Ishikawa (cell line): ENCODE results near the gene ACOXL.

Experiments used
- CEBPB ChIP-seq: IDR thresholded peaks from 2 replicates; pipeline ENCODE4 v1.6.1; 2012
- CREB1 ChIP-seq: IDR thresholded peaks from 2 replicates; pipeline ENCODE4 v1.6.1; 2012; ENCODE audit warnings: low read depth
- EGR1 ChIP-seq: IDR thresholded peaks from 2 replicates; pipeline ENCODE4 v1.6.1; 2012
- EP300 ChIP-seq: IDR thresholded peaks from 2 replicates; pipeline ENCODE4 v1.6.1; 2012; ENCODE audit warnings: borderline replicate concordance
- FOXM1 ChIP-seq: IDR thresholded peaks from 2 replicates; pipeline ENCODE4 v1.6.1; 2012; ENCODE audit warnings: low read depth, borderline replicate concordance
- NFIC ChIP-seq: IDR thresholded peaks from 2 replicates; pipeline ENCODE4 v1.6.1; 2012
- RAD21 ChIP-seq: IDR thresholded peaks from 2 replicates; pipeline ENCODE4 v1.6.1; 2012; ENCODE audit warnings: low read depth
- TAF1 ChIP-seq: IDR thresholded peaks from 2 replicates; pipeline ENCODE4 v1.6.1; 2012; ENCODE audit warnings: low read depth, mild to moderate bottlenecking
- TCF12 ChIP-seq: IDR thresholded peaks from 2 replicates; pipeline ENCODE4 v1.6.1; 2012; ENCODE audit warnings: low read depth
- TEAD4 ChIP-seq: IDR thresholded peaks from 2 replicates; pipeline ENCODE4 v1.6.1; 2012
- YY1 ChIP-seq: IDR thresholded peaks from 2 replicates; pipeline ENCODE4 v1.6.1; 2012; ENCODE audit warnings: low read depth
- ZBTB7A ChIP-seq: IDR thresholded peaks from 2 replicates; pipeline ENCODE4 v1.6.1; 2012; ENCODE audit warnings: low read depth
- TF ChIP-seq, protein P1 (sequence below): IDR thresholded peaks from 2 replicates; pipeline ENCODE4 v1.6.1; 2012
- TF ChIP-seq, protein P2 (sequence below): IDR thresholded peaks from 2 replicates; pipeline ENCODE4 v1.6.1; 2012; ENCODE audit warnings: low read depth, mild to moderate bottlenecking
- TF ChIP-seq, protein P3 (sequence below): IDR thresholded peaks from 2 replicates; pipeline ENCODE4 v1.6.1; 2012

ACOXL gene

DNA sequence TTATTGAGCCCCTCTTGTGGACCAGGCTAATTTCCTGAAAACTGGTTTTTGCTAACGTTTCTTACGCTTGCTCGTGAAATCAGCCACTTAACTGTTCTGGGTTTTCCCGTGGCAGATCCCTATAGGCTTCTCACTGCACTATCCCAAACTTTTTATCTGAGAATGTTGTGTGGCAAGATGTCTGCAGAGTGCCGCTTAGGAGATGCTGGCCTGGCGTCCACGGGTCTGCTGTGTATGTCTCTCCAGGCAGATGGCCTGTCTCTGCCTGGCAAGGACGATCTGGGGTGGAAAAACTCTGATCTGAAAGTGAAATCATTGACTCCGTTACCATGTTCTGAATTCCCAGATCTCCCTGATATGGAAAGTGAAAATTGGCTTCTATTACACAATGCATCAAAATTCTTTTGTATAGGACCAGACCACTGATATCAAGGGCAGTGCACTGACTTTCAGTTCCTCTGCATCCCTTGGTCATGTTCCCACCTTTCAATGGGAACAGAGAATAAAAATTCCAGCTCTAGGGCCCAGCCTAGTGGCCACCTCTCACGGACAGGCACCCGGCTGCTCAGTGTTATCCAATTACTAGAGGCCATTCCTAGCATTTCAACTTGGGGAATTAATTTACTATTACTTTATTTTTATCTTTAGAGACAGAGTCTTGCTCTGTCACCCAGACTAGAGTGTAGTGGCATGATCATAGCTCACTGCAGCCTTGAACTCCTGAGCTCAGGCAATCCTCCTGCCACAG lies 154.6 kb downstream of the ACOXL start:
- TF ChIP-seq, protein P1, sequence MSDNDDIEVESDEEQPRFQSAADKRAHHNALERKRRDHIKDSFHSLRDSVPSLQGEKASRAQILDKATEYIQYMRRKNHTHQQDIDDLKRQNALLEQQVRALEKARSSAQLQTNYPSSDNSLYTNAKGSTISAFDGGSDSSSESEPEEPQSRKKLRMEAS = no peak
- TF ChIP-seq CEBPB = no peak
- no peak for TF ChIP-seq EP300
- no peak for TF ChIP-seq FOXM1
- no peak for TF ChIP-seq RAD21
- TF ChIP-seq, protein P2, sequence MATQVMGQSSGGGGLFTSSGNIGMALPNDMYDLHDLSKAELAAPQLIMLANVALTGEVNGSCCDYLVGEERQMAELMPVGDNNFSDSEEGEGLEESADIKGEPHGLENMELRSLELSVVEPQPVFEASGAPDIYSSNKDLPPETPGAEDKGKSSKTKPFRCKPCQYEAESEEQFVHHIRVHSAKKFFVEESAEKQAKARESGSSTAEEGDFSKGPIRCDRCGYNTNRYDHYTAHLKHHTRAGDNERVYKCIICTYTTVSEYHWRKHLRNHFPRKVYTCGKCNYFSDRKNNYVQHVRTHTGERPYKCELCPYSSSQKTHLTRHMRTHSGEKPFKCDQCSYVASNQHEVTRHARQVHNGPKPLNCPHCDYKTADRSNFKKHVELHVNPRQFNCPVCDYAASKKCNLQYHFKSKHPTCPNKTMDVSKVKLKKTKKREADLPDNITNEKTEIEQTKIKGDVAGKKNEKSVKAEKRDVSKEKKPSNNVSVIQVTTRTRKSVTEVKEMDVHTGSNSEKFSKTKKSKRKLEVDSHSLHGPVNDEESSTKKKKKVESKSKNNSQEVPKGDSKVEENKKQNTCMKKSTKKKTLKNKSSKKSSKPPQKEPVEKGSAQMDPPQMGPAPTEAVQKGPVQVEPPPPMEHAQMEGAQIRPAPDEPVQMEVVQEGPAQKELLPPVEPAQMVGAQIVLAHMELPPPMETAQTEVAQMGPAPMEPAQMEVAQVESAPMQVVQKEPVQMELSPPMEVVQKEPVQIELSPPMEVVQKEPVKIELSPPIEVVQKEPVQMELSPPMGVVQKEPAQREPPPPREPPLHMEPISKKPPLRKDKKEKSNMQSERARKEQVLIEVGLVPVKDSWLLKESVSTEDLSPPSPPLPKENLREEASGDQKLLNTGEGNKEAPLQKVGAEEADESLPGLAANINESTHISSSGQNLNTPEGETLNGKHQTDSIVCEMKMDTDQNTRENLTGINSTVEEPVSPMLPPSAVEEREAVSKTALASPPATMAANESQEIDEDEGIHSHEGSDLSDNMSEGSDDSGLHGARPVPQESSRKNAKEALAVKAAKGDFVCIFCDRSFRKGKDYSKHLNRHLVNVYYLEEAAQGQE = no peak
- no peak for TF ChIP-seq EGR1
- TF ChIP-seq CREB1 = no peak
- no peak for TF ChIP-seq ZBTB7A
- TF ChIP-seq NFIC = no peak
- TF ChIP-seq TAF1 = no peak
- TF ChIP-seq YY1 = no peak
- TF ChIP-seq, protein P3, sequence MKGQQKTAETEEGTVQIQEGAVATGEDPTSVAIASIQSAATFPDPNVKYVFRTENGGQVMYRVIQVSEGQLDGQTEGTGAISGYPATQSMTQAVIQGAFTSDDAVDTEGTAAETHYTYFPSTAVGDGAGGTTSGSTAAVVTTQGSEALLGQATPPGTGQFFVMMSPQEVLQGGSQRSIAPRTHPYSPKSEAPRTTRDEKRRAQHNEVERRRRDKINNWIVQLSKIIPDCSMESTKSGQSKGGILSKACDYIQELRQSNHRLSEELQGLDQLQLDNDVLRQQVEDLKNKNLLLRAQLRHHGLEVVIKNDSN = no peak
- no peak for TF ChIP-seq TCF12

DNA sequence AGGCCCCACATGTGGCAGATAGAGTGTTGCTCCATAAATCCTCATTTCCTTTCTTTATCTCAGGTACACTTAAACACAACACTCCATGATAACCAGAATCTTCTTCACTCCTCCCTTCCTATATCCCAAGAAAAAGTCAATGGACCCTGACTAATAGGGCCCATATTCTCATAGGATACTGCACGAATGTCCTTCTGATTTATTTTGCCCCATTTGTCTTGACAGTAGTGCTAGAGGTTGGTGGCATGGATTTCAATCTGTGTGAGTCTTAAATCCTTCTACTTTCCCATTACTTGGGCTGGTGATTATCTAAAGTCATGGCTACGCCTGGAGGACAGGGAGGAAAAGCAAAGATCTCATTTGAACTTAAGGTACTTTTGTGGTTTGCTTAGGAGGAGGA lies 156.0 kb downstream of the ACOXL start:
- TF ChIP-seq, protein P1 = no peak
- TF ChIP-seq, protein P2 = no peak
- TF ChIP-seq TAF1 (no peak), RAD21 (no peak), YY1 (no peak), FOXM1 (no peak), ZBTB7A (no peak), EP300 (no peak), EGR1 (no peak), CREB1 (no peak), NFIC (no peak), CEBPB (no peak), TEAD4 (no peak)

DNA sequence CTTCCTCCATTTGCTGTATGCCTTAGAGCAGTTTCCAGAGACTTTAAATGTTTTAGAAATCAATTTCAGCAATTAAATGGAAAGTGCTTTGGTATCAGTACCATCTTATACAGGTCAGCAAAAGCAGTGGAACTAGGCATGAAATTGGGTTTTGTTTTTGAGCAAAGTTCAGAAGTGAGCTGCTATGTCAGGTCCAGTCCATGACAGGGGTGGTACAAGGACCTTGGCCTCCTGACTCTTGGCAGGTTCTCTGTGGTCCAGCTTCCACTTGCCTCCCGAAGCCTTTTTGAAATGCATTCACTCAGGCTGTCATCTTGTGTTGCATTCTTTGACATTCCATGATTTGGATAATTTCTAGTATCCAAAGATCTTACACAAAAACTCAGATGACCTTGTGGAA lies 159.3 kb downstream of the ACOXL start:
- no peak for TF ChIP-seq YY1

DNA sequence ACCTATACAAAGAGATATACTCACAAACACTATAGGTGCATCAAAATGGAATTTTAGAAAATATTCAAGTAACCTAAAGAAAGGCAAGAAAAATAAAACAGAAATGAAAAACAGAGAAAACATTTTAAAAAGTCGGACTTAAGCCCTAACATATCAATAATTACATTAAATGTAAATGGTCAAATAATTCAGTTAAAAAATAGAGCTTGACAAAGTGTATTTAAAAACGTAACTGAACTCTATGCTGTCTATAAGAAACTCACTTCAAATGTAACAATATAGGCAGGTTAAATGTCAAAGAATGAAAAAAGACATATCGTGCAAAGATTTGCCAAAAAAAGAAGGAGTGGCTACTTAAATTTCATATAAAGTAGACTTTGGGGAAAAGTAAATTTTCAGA lies 163.9 kb downstream of the ACOXL start:
- no peak for TF ChIP-seq EP300
- TF ChIP-seq YY1 = no peak
- TF ChIP-seq, protein P2 = no peak
- no peak for TF ChIP-seq ZBTB7A
- TF ChIP-seq RAD21 = no peak
- TF ChIP-seq NFIC = no peak
- no peak for TF ChIP-seq TCF12
- TF ChIP-seq TEAD4 = no peak
- no peak for TF ChIP-seq EGR1
- TF ChIP-seq TAF1 = no peak
- TF ChIP-seq, protein P1 = no peak
- TF ChIP-seq FOXM1 = no peak
- TF ChIP-seq CREB1 = no peak
- TF ChIP-seq, protein P3 = no peak
- no peak for TF ChIP-seq CEBPB
